ENCODE measurements around the gene WASHC4.
A peak's percentile ranks its signal among the peaks of the same experiment; 100 is the strongest.

Gene WASHC4

GRCh38 chr12:105107494-105108371 lies at the start of gene WASHC4:
WASHC4 (plus strand) TSS chr12:105107731; CDS start chr12:105107801, 70 bp downstream.
- Histone ChIP-seq H3K36me3 (peaks cover 11% of the 10 kb centered on the region), H3K27me3 (no peaks in the 10 kb centered on the region), H3K4me3 (peak within 1 kb of the TSS; percentile 84), H3K4me1 (peaks cover 19% of the 10 kb centered on the region), H3K9ac (peak within 1 kb of the TSS; percentile 94), H3K4me2 (peak within 1 kb of the TSS; percentile 98), H3K27ac (peak within 1 kb of the TSS; percentile 97), H3K9me3 (peaks cover 12% of the 10 kb centered on the region; the same call in 1 of the 2 replicates), H4K20me1 (peaks cover 38% of the 10 kb centered on the region)
- no peak for TF ChIP-seq Cebpa-rat (IDR thresholded peaks at IDR 0.05)

- Histone ChIP-seq H3K4me2 (no peak overlapping the region), H3K9me3 (peaks cover 11% of the 10 kb centered on the region), H4K20me1 (no peaks in the 10 kb centered on the region), H3K4me3 (no peak overlapping the region), H3K9ac (no peak overlapping the region), H3K27me3 (no peaks in the 10 kb centered on the region), H3K27ac (no peak overlapping the region), H3K4me1 (no peaks in the 10 kb centered on the region), H3K36me3 (no peaks in the 10 kb centered on the region)
- TF ChIP-seq Cebpa-rat (IDR thresholded peaks at IDR 0.05): no peak
These were observed 46.7 kb upstream of the WASHC4 start for GRCh38 chr12:105060715-105061378.

DNA sequence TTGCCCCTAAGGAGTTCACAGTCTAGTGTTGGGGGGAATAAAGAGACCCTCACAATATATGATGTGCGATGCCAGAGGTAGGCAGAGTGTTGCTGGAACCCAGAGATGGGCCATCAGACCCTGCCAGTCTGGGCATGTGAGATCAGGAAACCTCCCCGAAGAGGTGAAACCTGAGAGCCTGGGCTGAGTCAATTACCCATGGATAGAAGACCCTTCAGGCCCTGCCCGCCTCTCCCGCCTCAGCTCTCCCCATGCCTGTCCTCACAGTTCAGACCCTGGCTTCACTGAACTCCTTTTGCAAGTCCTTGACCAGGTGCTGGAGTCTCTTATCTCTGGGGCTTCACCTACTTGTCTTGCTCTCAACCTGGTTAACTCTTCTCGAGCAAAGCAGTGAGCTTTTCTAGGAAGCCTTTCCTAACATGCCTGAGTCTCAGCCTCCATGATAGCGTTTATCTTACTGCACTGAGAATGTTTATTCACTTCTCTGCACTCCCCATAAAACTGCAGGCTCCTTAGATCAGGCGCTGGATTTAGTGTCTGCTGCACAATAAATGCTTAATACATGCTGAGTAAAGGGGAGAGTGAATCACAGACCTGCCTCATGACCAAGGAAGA lies 42.9 kb upstream of the WASHC4 start:
- no peaks in the 10 kb centered on the region for H3K36me3 ChIP-seq
- no peak overlapping the region for H3K4me2 ChIP-seq
- H4K20me1 ChIP-seq: no peaks in the 10 kb centered on the region
- no peak overlapping the region for H3K9ac ChIP-seq
- H3K4me3 ChIP-seq: no peak overlapping the region
- no peak overlapping the region for H3K27ac ChIP-seq
- TF ChIP-seq Cebpa-rat (IDR thresholded peaks at IDR 0.05): no peak
- H3K27me3 ChIP-seq: no peaks in the 10 kb centered on the region
- H3K9me3 ChIP-seq: no peaks in the 10 kb centered on the region
- H3K4me1 ChIP-seq: peaks cover 4% of the 10 kb centered on the region

GRCh38 chr12:105067511-105068031 lies 40.0 kb upstream of the WASHC4 start:
- Histone ChIP-seq H3K36me3 (no peaks in the 10 kb centered on the region), H3K27ac (no peak overlapping the region), H3K4me3 (no peak overlapping the region), H3K9me3 (no peaks in the 10 kb centered on the region), H3K9ac (no peak overlapping the region), H4K20me1 (no peaks in the 10 kb centered on the region), H3K4me1 (peaks cover 13% of the 10 kb centered on the region), H3K27me3 (no peaks in the 10 kb centered on the region), H3K4me2 (no peak overlapping the region)
- TF ChIP-seq Cebpa-rat (IDR thresholded peaks at IDR 0.05): no peak

DNA sequence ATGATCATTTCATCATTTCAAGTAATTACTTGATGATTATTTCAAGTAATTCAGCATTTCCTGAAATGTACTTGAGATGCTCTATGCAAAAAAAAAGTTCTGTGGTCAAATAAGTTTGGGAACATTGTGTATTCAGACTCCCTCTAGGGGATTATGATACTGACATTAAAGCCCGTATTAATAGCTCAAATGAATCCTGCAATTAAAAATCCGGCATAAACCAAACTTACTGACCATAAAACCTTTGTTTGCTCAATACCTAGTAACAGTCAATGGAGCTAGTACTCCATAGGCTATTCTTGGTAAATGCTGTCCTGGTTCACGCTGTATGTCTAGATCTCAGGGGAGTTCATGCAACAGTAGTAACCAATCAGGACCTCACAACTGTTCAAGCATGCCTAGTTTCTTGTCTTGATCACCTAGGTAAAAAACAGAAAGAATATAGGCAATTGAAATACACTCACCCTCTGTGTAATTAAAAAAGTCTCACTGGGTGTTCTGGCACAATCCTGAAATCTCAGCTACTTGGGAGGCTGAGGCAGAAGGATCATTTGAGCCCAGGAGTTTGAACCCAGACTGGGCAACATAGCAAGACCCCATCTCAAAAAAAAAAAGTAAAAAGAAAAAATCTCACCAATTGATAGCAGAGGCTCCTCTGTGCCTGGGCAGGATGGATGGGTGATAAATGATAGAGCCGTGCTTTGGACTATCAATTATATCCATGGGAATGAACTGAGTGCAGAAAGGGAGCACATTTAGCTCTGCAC lies 37.4 kb upstream of the WASHC4 start:
- no peak for TF ChIP-seq Cebpa-rat (IDR thresholded peaks at IDR 0.05)
- Histone ChIP-seq H3K27ac (no peak overlapping the region), H3K27me3 (no peaks in the 10 kb centered on the region), H3K4me3 (no peak overlapping the region), H3K36me3 (no peaks in the 10 kb centered on the region), H3K9ac (no peak overlapping the region), H4K20me1 (no peaks in the 10 kb centered on the region), H3K9me3 (no peaks in the 10 kb centered on the region), H3K4me1 (peaks cover 13% of the 10 kb centered on the region), H3K4me2 (peak overlapping the region; percentile 34; the same call in 1 of the 2 replicates)

DNA sequence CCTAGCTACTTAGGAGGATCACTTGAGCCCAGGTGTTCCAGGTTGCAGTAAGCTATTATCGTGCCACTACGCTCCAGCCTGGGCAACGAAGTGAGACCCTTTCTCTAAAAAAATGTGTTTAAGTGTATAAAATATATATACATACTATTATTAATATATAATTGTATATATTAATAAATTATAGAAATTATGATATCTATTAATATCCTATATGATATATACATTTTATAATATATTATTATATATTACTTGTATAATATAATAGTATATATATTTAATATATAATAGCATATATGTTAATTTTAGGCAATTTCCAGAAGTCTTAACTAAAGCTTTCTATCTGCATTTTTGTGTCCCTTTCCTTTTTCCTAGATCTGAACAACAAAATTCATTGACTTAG lies 35.5 kb upstream of the WASHC4 start:
- H3K27ac ChIP-seq: no peak overlapping the region
- TF ChIP-seq Cebpa-rat (IDR thresholded peaks at IDR 0.05): no peak
- no peak overlapping the region for H3K9ac ChIP-seq
- no peak overlapping the region for H3K4me3 ChIP-seq
- no peaks in the 10 kb centered on the region for H3K27me3 ChIP-seq
- H3K4me2 ChIP-seq: no peak overlapping the region
- H4K20me1 ChIP-seq: no peaks in the 10 kb centered on the region
- no peaks in the 10 kb centered on the region for H3K36me3 ChIP-seq
- no peaks in the 10 kb centered on the region for H3K9me3 ChIP-seq
- peaks cover 13% of the 10 kb centered on the region for H3K4me1 ChIP-seq

- H3K36me3 ChIP-seq: no peaks in the 10 kb centered on the region
- H3K27me3 ChIP-seq: no peaks in the 10 kb centered on the region
- no peak overlapping the region for H3K27ac ChIP-seq
- TF ChIP-seq Cebpa-rat (IDR thresholded peaks at IDR 0.05): no peak
- no peak overlapping the region for H3K4me2 ChIP-seq
- peaks cover 13% of the 10 kb centered on the region for H3K4me1 ChIP-seq
- no peak overlapping the region for H3K4me3 ChIP-seq
- H3K9me3 ChIP-seq: no peaks in the 10 kb centered on the region
- H3K9ac ChIP-seq: no peak overlapping the region
- H4K20me1 ChIP-seq: no peaks in the 10 kb centered on the region
These were observed 34.5 kb upstream of the WASHC4 start for GRCh38 chr12:105072888-105073488.

DNA sequence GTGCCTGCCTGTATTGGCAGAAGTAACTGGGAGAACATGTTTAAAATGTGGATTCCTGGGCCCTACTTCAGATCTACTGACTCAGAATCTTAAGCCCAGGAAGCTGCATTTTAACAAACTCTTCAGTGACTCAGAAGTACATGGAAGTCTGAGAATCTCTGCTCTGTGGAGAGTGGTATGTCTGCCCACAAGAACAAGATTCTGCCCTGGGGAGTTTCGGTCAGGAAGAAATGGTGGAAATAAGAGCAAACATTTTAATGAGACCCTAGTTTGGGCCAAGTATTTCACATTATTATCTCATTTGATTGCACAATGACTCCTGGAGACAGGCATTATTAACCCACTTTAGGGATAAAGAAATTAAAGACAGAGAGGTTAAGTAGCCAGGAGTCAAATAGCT lies 31.4 kb upstream of the WASHC4 start:
- Histone ChIP-seq H3K4me2 (no peak overlapping the region), H4K20me1 (no peaks in the 10 kb centered on the region), H3K36me3 (no peaks in the 10 kb centered on the region), H3K27ac (no peak overlapping the region), H3K9me3 (no peaks in the 10 kb centered on the region), H3K4me3 (no peak overlapping the region), H3K9ac (no peak overlapping the region), H3K27me3 (no peaks in the 10 kb centered on the region), H3K4me1 (no peaks in the 10 kb centered on the region)
- no peak; the same call in 1 of the 2 replicates for TF ChIP-seq Cebpa-rat (IDR thresholded peaks at IDR 0.05)

GRCh38 chr12:105076913-105077312 lies 30.6 kb upstream of the WASHC4 start:
- Histone ChIP-seq H3K9me3 (no peaks in the 10 kb centered on the region), H3K9ac (no peak overlapping the region), H3K4me2 (no peak overlapping the region), H3K36me3 (no peaks in the 10 kb centered on the region), H3K4me1 (no peaks in the 10 kb centered on the region), H3K4me3 (no peak overlapping the region), H4K20me1 (no peaks in the 10 kb centered on the region), H3K27ac (no peak overlapping the region), H3K27me3 (no peaks in the 10 kb centered on the region)
- no peak for TF ChIP-seq Cebpa-rat (IDR thresholded peaks at IDR 0.05)
